ENCODE data around the gene BTG2. TPM values are rescaled to one million over a fixed set of nuclear protein-coding genes. Genes with fewer than 3 reads are reported as not detected.

BTG2 gene
- total RNA-seq, 4 donors from 2014 or later, result 98.6 to 205 (median 131) TPM

DNA sequence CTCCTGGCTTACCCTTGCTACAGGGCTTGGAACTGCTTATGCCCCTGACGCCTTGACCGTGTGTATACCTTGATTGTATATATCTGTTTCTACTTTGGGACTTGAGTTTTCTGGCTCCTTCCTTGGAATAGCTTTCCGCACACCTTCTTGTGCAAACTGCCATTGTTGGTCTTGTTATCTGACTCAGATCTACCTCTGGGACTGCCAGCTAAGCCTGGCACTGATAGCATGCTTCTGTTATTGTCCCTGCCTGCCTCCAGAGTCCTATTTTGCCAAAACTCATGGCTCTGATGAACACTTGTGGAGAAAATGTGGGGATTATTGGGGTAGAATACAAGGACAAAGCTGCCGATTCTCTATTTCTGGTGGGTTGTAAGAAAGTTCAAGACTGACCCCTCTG, 30.2 kb downstream of the BTG2 start:
- H3K4me3 ChIP-seq (ENCODE audit: low read depth, poor library complexity, severe bottlenecking), result no peak overlapping the region
- intact Hi-C loops (cut with DNase I; ENCODE audit: low total_unique reads), result loop anchor here (5.0 kb wide), 1 partner anchor 63 kb away; no protein-coding TSS in a partner anchor
- WGBS, 2 donors, result 39 to 68% methylated on average over 4 of the region's 4 CpGs
- TF ChIP-seq POLR2A (IDR thresholded peaks at IDR 0.05), result no peak
- TF ChIP-seq, protein P1, sequence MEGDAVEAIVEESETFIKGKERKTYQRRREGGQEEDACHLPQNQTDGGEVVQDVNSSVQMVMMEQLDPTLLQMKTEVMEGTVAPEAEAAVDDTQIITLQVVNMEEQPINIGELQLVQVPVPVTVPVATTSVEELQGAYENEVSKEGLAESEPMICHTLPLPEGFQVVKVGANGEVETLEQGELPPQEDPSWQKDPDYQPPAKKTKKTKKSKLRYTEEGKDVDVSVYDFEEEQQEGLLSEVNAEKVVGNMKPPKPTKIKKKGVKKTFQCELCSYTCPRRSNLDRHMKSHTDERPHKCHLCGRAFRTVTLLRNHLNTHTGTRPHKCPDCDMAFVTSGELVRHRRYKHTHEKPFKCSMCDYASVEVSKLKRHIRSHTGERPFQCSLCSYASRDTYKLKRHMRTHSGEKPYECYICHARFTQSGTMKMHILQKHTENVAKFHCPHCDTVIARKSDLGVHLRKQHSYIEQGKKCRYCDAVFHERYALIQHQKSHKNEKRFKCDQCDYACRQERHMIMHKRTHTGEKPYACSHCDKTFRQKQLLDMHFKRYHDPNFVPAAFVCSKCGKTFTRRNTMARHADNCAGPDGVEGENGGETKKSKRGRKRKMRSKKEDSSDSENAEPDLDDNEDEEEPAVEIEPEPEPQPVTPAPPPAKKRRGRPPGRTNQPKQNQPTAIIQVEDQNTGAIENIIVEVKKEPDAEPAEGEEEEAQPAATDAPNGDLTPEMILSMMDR (IDR thresholded peaks at IDR 0.05), result no peak
- no peak for DNase-seq (ENCODE audit: low spot score in 2 of 2)

DNA sequence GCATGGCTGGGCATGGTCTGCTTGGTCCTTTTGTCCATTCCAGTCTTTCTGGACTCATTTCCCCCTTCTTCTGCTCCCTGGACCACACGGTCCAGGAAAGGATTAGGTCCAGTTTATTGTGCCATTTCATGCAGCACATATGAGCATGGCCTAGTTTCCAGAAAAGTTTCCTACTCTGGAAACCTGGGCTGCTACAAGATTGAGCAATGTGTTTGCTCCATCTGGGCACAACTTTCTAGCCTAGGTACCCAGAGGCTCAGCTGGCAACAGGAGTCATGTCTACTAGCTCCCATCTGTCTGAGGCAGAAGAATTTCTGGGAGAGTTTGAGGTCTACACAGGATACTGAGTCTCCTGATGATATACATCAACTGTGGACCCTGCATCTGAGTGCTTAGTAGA, 30.8 kb downstream of the BTG2 start:
- intact Hi-C loops (cut with DNase I; ENCODE audit: low total_unique reads), result loop anchor here (5.0 kb wide), 1 partner anchor 64 kb away; no protein-coding TSS in a partner anchor
- WGBS, 2 donors, result 38 to 43% methylated on average over 1 of the region's 1 CpG
- no peak overlapping the region for H3K4me3 ChIP-seq (ENCODE audit: low read depth, poor library complexity, severe bottlenecking)
- no peak for TF ChIP-seq POLR2A (IDR thresholded peaks at IDR 0.05)
- TF ChIP-seq, protein P1 (IDR thresholded peaks at IDR 0.05), result no peak
- no peak for DNase-seq (ENCODE audit: low spot score in 2 of 2)

DNA sequence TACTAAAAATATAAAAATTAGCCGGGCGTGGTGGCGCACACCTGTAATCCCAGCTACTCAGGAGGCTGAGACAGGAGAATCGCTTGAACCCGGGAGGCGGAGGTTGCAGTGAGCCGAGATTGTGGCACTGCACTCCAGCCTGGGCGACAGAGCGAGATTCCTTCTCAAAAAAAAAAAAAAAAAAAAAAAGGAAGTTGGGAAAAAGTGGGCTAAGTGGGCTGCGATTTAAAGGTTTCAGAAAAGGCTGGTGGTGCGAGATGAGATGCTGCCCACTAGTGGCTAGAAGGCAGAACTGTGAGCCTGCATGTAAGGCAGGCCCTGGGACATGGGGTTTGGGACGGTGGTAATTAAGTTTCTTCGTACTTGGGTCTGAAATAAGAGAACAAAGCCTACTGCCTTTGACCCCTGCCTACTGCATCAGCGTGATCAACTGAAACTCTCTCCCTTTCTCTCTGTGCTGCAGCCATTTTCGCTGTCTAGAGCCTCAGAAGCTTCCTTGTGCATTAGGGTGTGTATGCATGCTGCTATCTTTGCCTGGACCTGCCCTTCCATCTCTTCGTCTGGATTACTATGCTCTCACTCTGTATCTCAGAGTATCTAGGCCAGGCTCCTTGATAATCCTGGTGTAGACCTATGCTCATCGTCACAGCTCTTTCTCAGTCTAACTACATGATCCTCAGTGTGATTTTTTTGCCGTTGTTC, 33.2 kb downstream of the BTG2 start:
- 43 to 44% methylated on average over 18 of the region's 18 CpGs for WGBS, 2 donors
- intact Hi-C loops (cut with DNase I; ENCODE audit: low total_unique reads), result loop anchor here (2.0 to 5.0 kb wide), 2 partner anchors 66 to 148 kb away; no protein-coding TSS in a partner anchor
- TF ChIP-seq POLR2A (IDR thresholded peaks at IDR 0.05), result no peak
- TF ChIP-seq, protein P1 (IDR thresholded peaks at IDR 0.05), result peak in 1 of 3 donors; percentile 64
- DNase-seq (ENCODE audit: low spot score in 2 of 2), result peak in 1 of 2 donors; percentile 91
- no peak overlapping the region for H3K4me3 ChIP-seq (ENCODE audit: low read depth, poor library complexity, severe bottlenecking)

DNA sequence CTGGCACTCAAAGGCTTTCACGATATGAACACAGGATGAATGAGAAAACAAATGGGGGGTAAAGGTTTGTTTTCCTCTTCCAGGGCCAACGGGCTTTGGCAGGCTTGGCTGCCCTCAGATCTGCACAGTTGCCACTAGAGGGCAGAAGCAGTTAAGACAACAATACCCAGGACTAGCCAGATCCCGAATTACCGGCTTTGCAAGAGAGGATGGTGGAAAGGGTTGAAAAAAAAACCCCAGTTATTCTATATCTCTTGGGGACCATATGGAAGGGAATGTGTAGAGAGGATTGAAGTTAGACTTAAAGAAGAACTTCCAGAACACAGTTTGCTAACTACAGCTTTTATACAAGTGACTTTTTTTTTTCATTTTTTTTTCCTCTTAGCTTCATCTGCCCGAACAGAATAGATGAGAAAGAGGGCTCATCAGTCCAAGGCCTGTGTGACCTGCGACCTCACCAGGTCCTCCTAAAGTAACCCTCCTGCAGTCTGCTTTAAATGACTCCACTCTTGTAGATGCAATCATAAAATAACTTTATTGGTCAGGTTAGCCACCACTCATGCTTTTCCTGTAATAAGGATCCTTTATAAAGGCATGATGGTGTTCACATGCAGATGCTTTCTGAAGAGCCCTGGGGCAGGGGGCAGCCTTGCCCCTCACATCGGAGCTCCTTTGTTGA, 34.9 kb downstream of the BTG2 start:
- intact Hi-C loops (cut with DNase I; ENCODE audit: low total_unique reads), result no loop called here
- H3K4me3 ChIP-seq (ENCODE audit: low read depth, poor library complexity, severe bottlenecking), result no peak overlapping the region
- peak; percentile 78 to 91 for DNase-seq (ENCODE audit: low spot score in 2 of 2)
- WGBS, 2 donors, result 19 to 20% methylated on average over 7 of the region's 7 CpGs
- TF ChIP-seq POLR2A (IDR thresholded peaks at IDR 0.05), result no peak
- TF ChIP-seq, protein P1 (IDR thresholded peaks at IDR 0.05), result peak in 1 of 3 donors; percentile 74

DNA sequence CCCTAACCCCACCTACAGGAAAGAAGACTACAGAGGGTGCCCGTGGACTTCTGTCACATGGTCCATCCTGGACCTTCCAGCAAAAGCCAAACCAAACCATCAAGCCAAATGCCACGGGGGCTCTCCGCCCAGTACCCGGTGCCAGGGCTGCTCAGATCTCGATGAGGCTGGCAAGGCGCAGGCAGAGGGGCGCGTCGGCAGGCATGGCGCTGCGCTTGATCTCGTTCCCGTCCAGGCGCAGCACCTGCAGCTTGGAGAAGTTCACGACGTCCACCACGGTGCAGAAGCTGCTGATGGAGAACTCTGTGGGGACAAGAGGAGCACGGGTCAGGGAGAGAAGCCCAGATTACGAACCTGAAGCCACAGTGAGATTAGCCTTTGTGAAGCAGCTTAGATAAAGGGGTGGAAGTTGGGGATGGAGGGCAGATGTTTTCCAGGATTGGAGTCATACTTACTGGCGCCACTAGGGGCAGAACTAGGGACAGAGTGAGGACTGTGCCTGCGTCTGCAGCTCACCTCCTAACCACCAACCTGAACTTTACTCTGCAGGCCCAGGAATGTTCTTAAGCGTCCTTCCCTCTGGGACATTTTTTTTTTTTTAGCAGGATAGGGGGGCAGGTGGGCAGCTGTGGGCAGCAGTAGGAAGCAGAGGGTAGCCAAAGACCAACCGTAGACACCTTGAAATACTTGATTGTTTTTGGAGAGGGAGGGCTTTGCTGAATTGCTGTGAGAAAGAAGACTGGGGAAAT, 37.0 kb downstream of the BTG2 start:
- peak in 1 of 2 donors; percentile 46 for DNase-seq (ENCODE audit: low spot score in 2 of 2)
- intact Hi-C loops (cut with DNase I; ENCODE audit: low total_unique reads), result no loop called here
- WGBS, 2 donors, result 45 to 47% methylated on average over 13 to 23 of the region's 23 CpGs
- no peak overlapping the region for H3K4me3 ChIP-seq (ENCODE audit: low read depth, poor library complexity, severe bottlenecking)
- TF ChIP-seq, protein P1 (IDR thresholded peaks at IDR 0.05), result no peak
- TF ChIP-seq POLR2A (IDR thresholded peaks at IDR 0.05), result no peak
